Fibroblast of the aortic adventitia (primary cell): ENCODE data around the gene EME1. TPM values are rescaled to one million over a fixed set of nuclear protein-coding genes. Genes with fewer than 3 reads are reported as not detected.

Source experiments
- DNase-seq: peaks from one replicate; pipeline ENCODE4 v3.0.0-alpha.2; 2010; ENCODE audit warnings: low read depth
- H3K4me3 ChIP-seq: 2 replicates; pipeline ENCODE4 v1.5.1; 2011; ENCODE audit warnings: low read depth, mild to moderate bottlenecking, control low read depth, low read length, moderate library complexity
- CTCF ChIP-seq: IDR thresholded peaks from 2 replicates; pipeline ENCODE4 v1.5.1; 2011; ENCODE audit warnings: mild to moderate bottlenecking, low read length, control low read depth, inconsistent platforms; ENCODE audit not compliant: insufficient read depth
- total RNA-seq: library from RNA; depleted of rRNA; stranded (reverse); fragments of >200 nt; gene quantifications from 2 replicates; pipeline ENCODE4 v1.2.3, GENCODE V29; 2012; ENCODE audit warnings: low replicate concordance

EME1 gene
- total RNA-seq, 1 donor, result 9.1 TPM

- DNase-seq, result no peak
- TF ChIP-seq CTCF, result no peak
- no peak overlapping the region for H3K4me3 ChIP-seq
These were observed 23.8 kb upstream of the EME1 start for GRCh38 chr17:50349243-50349600.

- no peak for DNase-seq
- TF ChIP-seq CTCF, result no peak
- H3K4me3 ChIP-seq, result no peak overlapping the region
These were observed 22.3 kb upstream of the EME1 start for GRCh38 chr17:50350733-50351132.

GRCh38 chr17:50352072-50352692, 20.8 kb upstream of the EME1 start:
- no peak for DNase-seq
- H3K4me3 ChIP-seq, result no peak overlapping the region
- TF ChIP-seq CTCF, result no peak

- no peak for TF ChIP-seq CTCF
- H3K4me3 ChIP-seq, result no peak overlapping the region
- no peak for DNase-seq
These were observed 20.1 kb upstream of the EME1 start for GRCh38 chr17:50352693-50353599.

GRCh38 chr17:50353600-50354195, 19.3 kb upstream of the EME1 start:
- no peak for DNase-seq
- TF ChIP-seq CTCF, result no peak
- H3K4me3 ChIP-seq, result no peak overlapping the region

GRCh38 chr17:50354198-50354597, 18.8 kb upstream of the EME1 start:
- TF ChIP-seq CTCF, result no peak
- no peak for DNase-seq
- no peak overlapping the region for H3K4me3 ChIP-seq
